Neural progenitor cell (in vitro differentiated cells): ENCODE measurements around the gene RB1. TPM values are rescaled to one million over a fixed set of nuclear protein-coding genes. Genes with fewer than 3 reads are reported as not detected.
"Not testable (repeated sequence)": the region's sequence is repeated elsewhere in the genome, so short reads cannot be mapped to it uniquely, and the experiment has no call there.

Source experiments
- DNase-seq: peaks from one replicate; pipeline ENCODE4 v3.0.0-alpha.2; 2016; ENCODE audit warnings: low spot score
- H2AFZ ChIP-seq: fragments of 200-600 bp; sonication (generic); replicated peaks from 2 replicates; pipeline ENCODE4 v1.6.1; 2016; ENCODE audit warnings: antibody characterized with exemption
- H3F3A ChIP-seq: fragments of 200-600 bp; sonication (generic); 2 replicates; pipeline ENCODE4 v1.6.1; 2016; ENCODE audit warnings: antibody characterized with exemption, low read depth
- H3K27ac ChIP-seq: fragments of 200-600 bp; sonication (generic); 2 replicates; pipeline ENCODE4 v1.5.1; 2016; ENCODE audit warnings: mild to moderate bottlenecking
- H3K27me3 ChIP-seq: fragments of 200-600 bp; sonication (generic); 2 replicates; pipeline ENCODE4 v1.6.1; 2016; ENCODE audit warnings: mild to moderate bottlenecking, moderate library complexity
- H3K36me3 ChIP-seq: fragments of 200-600 bp; sonication (generic); 2 replicates; pipeline ENCODE4 v1.5.1; 2016
- H3K4me1 ChIP-seq: fragments of 200-600 bp; sonication (generic); 2 replicates; pipeline ENCODE4 v1.6.1; 2016; ENCODE audit warnings: mixed run types
- H3K4me2 ChIP-seq: fragments of 200-600 bp; sonication (generic); 2 replicates; pipeline ENCODE4 v1.6.1; 2016
- H3K4me3 ChIP-seq: fragments of 200-600 bp; sonication (generic); 2 replicates; pipeline ENCODE4 v1.5.1; 2016
- H3K79me2 ChIP-seq: fragments of 200-600 bp; sonication (generic); 2 replicates; pipeline ENCODE4 v1.6.1; 2016; ENCODE audit warnings: low read depth
- H3K9ac ChIP-seq: fragments of 200-600 bp; sonication (generic); 2 replicates; pipeline ENCODE4 v1.6.1; 2016
- H3K9me3 ChIP-seq: fragments of 200-600 bp; sonication (generic); 2 replicates; pipeline ENCODE4 v1.5.1; 2016; ENCODE audit warnings: low read depth
- H4K20me1 ChIP-seq: fragments of 200-600 bp; sonication (generic); 2 replicates; pipeline ENCODE4 v1.6.1; 2016; ENCODE audit warnings: low read depth
- H3K27ac Mint-ChIP-seq: 3 replicates; pipeline ENCODE4 v1.8.0; 2021; ENCODE audit warnings: mixed read lengths
- H3K27me3 Mint-ChIP-seq: 2 replicates; pipeline ENCODE4 v1.8.0; 2022; ENCODE audit warnings: low read depth, mild to moderate bottlenecking, inconsistent platforms, moderate library complexity, mixed read lengths; ENCODE audit not compliant: insufficient read depth
- H3K36me3 Mint-ChIP-seq: 3 replicates; pipeline ENCODE4 v1.8.0; 2021; ENCODE audit warnings: mixed read lengths
- H3K4me1 Mint-ChIP-seq: 3 replicates; pipeline ENCODE4 v1.8.0; 2021; ENCODE audit warnings: mixed read lengths
- H3K4me3 Mint-ChIP-seq: 3 replicates; pipeline ENCODE4 v1.8.0; 2021; ENCODE audit warnings: mild to moderate bottlenecking, moderate library complexity, mixed read lengths
- H3K9me3 Mint-ChIP-seq: 3 replicates; pipeline ENCODE4 v1.8.0; 2020; ENCODE audit warnings: mixed read lengths
- EZH2 ChIP-seq: fragments of 200-600 bp; sonication (generic); IDR thresholded peaks from 2 replicates; pipeline ENCODE4 v1.6.1; 2017; ENCODE audit warnings: antibody characterized with exemption, mild to moderate bottlenecking, moderate library complexity
- EZH2phosphoT487 ChIP-seq: fragments of 200-600 bp; sonication (generic); IDR thresholded peaks from 2 replicates; pipeline ENCODE4 v1.6.1; 2017; ENCODE audit warnings: antibody characterized with exemption
- total RNA-seq: library from RNA; depleted of rRNA; stranded (reverse); fragments of >200 nt; gene quantifications from 2 replicates; pipeline ENCODE4 v1.2.3, GENCODE V29; 2015; ENCODE audit warnings: low replicate concordance
- TF ChIP-seq, protein P1 (sequence below): fragments of 200-600 bp; sonication (generic); IDR thresholded peaks from 2 replicates; pipeline ENCODE4 v1.5.1; 2017; ENCODE audit warnings: antibody characterized with exemption, mild to moderate bottlenecking

The RB1 gene
- total RNA-seq, 1 donor from 2014 or later = 39.5 TPM

DNA sequence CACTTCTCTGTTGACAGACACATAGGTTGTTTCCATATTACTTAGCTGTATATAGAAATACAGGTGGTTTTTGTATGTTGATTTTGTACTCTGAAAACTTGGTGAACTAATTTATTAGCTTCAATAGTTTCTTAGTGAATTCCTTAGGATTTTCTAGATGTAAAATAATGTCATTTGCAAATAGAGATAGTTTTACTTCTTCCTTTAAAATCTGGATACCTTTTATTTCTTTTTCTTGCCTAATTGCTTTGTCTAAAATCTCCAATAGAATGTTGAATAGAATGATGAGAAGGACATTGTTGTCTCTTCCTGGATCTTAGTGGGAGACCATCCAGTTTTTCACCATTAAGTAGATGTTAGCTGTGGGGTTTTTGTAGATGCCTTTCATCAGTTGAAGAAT lies 18.7 kb downstream of the RB1 start:
- no peak for DNase-seq

DNA sequence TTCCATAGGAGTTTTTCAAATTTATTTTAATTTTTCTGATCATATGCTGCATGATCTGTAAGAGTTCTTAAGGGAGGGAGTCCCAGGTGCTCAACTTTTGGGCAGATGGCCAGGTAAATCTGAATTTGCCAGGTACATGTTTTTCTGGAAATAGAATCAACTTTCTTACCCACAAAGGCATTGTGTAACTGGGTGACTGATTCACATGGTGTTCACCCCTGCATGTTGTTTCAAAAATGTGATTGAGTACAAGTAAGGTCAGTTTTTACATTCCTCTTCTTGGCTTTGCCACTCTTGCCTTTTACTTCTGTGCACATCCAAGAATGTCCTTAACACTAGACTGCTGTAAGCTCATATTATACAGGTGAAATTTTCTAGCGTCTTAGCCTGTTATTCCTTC lies 30.4 kb downstream of the RB1 start:
- Mint-ChIP-seq H3K4me3 (no peak overlapping the region), H3K27ac (no peak overlapping the region), H3K36me3 (peaks cover 39% of the 10 kb centered on the region), H3K27me3 (no peaks in the 10 kb centered on the region), H3K9me3 (peaks cover 31% of the 10 kb centered on the region), H3K4me1 (no peaks in the 10 kb centered on the region)
- no peak for DNase-seq
- no peak overlapping the region for H3K4me3 ChIP-seq
- H3K4me1 ChIP-seq = no peaks in the 10 kb centered on the region
- no peak overlapping the region for H3K4me2 ChIP-seq
- no peaks in the 10 kb centered on the region for H3K79me2 ChIP-seq
- no peak overlapping the region for H3K27ac ChIP-seq
- no peak overlapping the region for H2AFZ ChIP-seq
- TF ChIP-seq, protein P1, sequence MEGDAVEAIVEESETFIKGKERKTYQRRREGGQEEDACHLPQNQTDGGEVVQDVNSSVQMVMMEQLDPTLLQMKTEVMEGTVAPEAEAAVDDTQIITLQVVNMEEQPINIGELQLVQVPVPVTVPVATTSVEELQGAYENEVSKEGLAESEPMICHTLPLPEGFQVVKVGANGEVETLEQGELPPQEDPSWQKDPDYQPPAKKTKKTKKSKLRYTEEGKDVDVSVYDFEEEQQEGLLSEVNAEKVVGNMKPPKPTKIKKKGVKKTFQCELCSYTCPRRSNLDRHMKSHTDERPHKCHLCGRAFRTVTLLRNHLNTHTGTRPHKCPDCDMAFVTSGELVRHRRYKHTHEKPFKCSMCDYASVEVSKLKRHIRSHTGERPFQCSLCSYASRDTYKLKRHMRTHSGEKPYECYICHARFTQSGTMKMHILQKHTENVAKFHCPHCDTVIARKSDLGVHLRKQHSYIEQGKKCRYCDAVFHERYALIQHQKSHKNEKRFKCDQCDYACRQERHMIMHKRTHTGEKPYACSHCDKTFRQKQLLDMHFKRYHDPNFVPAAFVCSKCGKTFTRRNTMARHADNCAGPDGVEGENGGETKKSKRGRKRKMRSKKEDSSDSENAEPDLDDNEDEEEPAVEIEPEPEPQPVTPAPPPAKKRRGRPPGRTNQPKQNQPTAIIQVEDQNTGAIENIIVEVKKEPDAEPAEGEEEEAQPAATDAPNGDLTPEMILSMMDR = no peak
- no peak for TF ChIP-seq EZH2
- H3K36me3 ChIP-seq = no peaks in the 10 kb centered on the region
- H3K9me3 ChIP-seq = no peaks in the 10 kb centered on the region
- no peak overlapping the region for H3K9ac ChIP-seq
- H3K27me3 ChIP-seq = no peaks in the 10 kb centered on the region
- H4K20me1 ChIP-seq = no peaks in the 10 kb centered on the region
- no peaks in the 10 kb centered on the region for H3F3A ChIP-seq

More for the DNA sequence above, 18.7 kb downstream of the RB1 start:
- Histone ChIP-seq H3K4me3 (no peak overlapping the region), H3K27ac (no peak overlapping the region), H3K9me3 (peaks cover 6% of the 10 kb centered on the region), H3K79me2 (peaks cover 8% of the 10 kb centered on the region), H3F3A (no peaks in the 10 kb centered on the region), H3K9ac (no peak overlapping the region), H3K27me3 (no peaks in the 10 kb centered on the region), H2AFZ (no peak overlapping the region), H4K20me1 (no peaks in the 10 kb centered on the region), H3K36me3 (no peaks in the 10 kb centered on the region), H3K4me2 (no peak overlapping the region), H3K4me1 (no peaks in the 10 kb centered on the region)
- Mint-ChIP-seq H3K9me3 (peaks cover 38% of the 10 kb centered on the region), H3K36me3 (peaks cover 38% of the 10 kb centered on the region), H3K4me3 (no peak overlapping the region), H3K27me3 (peaks cover 3% of the 10 kb centered on the region), H3K4me1 (no peaks in the 10 kb centered on the region), H3K27ac (no peak overlapping the region)
- TF ChIP-seq, protein P1 = no peak
- TF ChIP-seq EZH2 (no peak), EZH2phosphoT487 (no peak)

DNA sequence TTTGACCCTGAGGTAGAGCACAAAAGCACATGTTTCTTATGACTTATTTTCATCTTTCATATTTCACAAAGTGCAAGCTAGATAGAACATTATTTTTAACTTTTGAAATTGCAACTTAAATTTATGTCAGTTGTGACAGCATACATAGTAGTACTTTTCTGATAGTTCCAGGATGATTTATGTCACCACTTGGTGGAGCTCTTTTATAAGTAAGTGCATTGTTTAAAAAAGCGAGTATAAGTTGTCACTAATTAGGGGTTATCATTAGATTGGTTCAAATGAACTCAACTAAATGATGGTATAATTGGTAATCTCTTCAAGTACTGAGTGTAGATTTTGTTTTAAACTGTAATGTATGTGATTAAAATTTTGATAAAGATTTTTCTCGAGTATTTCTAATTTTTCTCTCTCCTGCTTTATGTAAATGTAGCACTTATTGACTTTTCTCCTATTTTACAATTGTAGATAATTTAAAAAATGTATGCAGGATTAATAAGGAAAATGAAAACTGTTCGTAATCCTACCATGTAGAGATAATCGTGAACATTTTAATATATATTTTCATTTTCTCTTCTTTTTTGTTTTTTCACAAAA lies 31.1 kb downstream of the RB1 start:
- no peak overlapping the region for H3K9ac ChIP-seq
- no peak overlapping the region for H3K27ac Mint-ChIP-seq
- no peaks in the 10 kb centered on the region for H3K79me2 ChIP-seq
- H3F3A ChIP-seq = no peaks in the 10 kb centered on the region
- H4K20me1 ChIP-seq = no peaks in the 10 kb centered on the region
- no peak overlapping the region for H2AFZ ChIP-seq
- no peaks in the 10 kb centered on the region for H3K27me3 ChIP-seq
- peaks cover 36% of the 10 kb centered on the region for H3K36me3 Mint-ChIP-seq
- H3K4me1 ChIP-seq = no peaks in the 10 kb centered on the region
- H3K9me3 ChIP-seq = peaks cover 4% of the 10 kb centered on the region
- TF ChIP-seq, protein P1 = peak; percentile 70
- TF ChIP-seq EZH2 = no peak
- H3K4me3 Mint-ChIP-seq = no peak overlapping the region
- peaks cover 30% of the 10 kb centered on the region for H3K9me3 Mint-ChIP-seq
- no peaks in the 10 kb centered on the region for H3K4me1 Mint-ChIP-seq
- H3K27ac ChIP-seq = no peak overlapping the region
- no peak overlapping the region for H3K4me2 ChIP-seq
- H3K27me3 Mint-ChIP-seq = no peaks in the 10 kb centered on the region
- no peaks in the 10 kb centered on the region for H3K36me3 ChIP-seq
- H3K4me3 ChIP-seq = no peak overlapping the region
- DNase-seq = peak; percentile 31

DNA sequence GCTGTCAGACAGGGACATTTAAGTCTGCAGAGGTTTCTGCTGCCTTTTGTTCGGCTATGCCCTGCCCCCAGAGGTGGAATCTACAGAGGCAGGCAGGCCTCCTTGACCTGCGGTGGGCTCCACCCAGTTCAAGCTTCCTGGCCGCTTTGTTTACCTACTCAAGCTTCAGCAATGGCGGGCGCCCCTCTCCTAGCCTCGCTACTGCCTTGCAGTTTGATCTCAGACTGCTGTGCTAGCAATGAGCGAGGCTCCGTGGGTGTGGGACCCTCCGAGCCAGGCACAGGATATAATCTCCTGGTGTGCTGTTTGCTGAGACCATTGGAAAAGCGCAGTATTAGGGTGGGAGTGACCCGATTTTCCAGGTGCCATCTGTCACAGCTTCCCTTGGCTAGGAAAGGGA lies 35.6 kb downstream of the RB1 start:
- H3K27ac ChIP-seq, H3K9ac ChIP-seq, H3K4me1 Mint-ChIP-seq, H2AFZ ChIP-seq, H3K27ac Mint-ChIP-seq, H3K4me3 ChIP-seq, H3K27me3 ChIP-seq, H3K27me3 Mint-ChIP-seq, H3K4me3 Mint-ChIP-seq, H3K36me3 ChIP-seq, H3K4me2 ChIP-seq, DNase-seq, H4K20me1 ChIP-seq, H3F3A ChIP-seq, H3K4me1 ChIP-seq, H3K79me2 ChIP-seq: not testable (repeated sequence)
- peaks cover 11% of the 10 kb centered on the region for H3K9me3 ChIP-seq
- Mint-ChIP-seq H3K9me3 (peaks cover 22% of the 10 kb centered on the region), H3K36me3 (peaks cover 25% of the 10 kb centered on the region)
